A549 (cell line): Measurements from ENCODE around the gene TPP2.

Experiments
- ELK1 ChIP-seq: fragments of 150-350 bp; IDR thresholded peaks from 2 replicates; pipeline ENCODE4 v1.6.1; 2014; ENCODE audit warnings: low read depth, mild to moderate bottlenecking, low read length
- RNF2 ChIP-seq: fragments of 200-600 bp; sonication (generic); IDR thresholded peaks from 2 replicates; pipeline ENCODE4 v1.6.1; 2016; ENCODE audit warnings: low read depth, mild to moderate bottlenecking, antibody characterized with exemption, moderate library complexity, borderline replicate concordance

DNA sequence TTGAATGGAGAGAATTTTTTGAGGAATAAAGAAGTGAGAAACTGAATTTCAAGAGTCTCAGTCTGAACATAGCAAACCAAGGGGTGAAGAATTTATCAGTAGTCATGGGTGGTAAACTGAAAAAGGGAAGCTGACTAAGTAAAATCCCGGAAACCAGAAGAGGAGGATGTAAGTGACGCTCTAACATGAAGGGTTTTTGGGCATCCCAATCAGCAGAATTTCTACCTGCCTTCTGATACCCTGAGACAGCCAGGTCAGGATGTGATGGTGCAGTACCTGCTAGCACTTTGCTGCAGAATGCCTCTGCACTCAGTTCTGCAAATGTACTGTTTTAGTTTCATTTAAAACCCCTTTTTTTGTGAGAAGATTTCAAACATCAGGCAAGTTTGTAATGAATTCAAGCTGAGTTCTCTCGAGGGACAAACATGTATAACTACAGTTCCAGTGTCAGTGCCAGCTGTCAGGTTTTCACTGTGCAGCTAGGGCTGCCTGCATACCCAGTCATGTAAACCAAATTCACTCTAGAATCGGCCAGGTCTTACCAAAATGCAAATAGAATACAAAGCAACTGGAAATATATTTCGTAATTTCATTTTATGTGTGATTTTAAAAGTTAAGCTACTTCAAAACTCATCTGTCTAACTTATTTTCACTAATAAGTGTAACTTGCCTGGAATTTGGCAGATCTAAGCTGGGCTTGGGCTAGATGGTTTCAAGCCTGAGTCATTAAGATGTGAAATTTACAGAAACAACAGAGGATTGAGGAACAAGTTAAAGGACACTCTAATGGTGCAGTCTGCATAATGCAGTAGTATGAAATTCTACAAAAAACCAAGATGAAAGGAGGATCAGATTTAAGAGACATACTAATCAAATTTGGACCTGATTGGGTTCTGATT lies 84.3 kb downstream of the TPP2 start:
- TF ChIP-seq ELK1, result no peak
- TF ChIP-seq RNF2, result no peak
